GM23248 (cell line): Measurements from ENCODE around the gene NXPH4. TPM values are rescaled to one million over a fixed set of nuclear protein-coding genes. Genes with fewer than 3 reads are reported as not detected.
A peak's percentile ranks its signal among the peaks of the same experiment; 100 is the strongest.

Experiments
- DNase-seq: peaks from one replicate; pipeline ENCODE4 v3.0.0-alpha.2; 2015
- H2AFZ ChIP-seq: fragments of 200-600 bp; sonication (generic); 2 replicates; pipeline ENCODE4 v1.6.1; 2016; ENCODE audit warnings: antibody characterized with exemption
- H3F3A ChIP-seq: fragments of 200-600 bp; sonication (generic); 2 replicates; pipeline ENCODE4 v1.6.1; 2016; ENCODE audit warnings: mild to moderate bottlenecking, antibody characterized with exemption, mixed run types; ENCODE audit not compliant: insufficient read depth
- H3K27ac ChIP-seq: fragments of 200-600 bp; sonication (generic); 2 replicates; pipeline ENCODE4 v1.5.1; 2016; ENCODE audit warnings: mild to moderate bottlenecking
- H3K27me3 ChIP-seq: fragments of 200-600 bp; sonication (generic); replicated peaks from 2 replicates; pipeline ENCODE4 v1.6.1; 2016; ENCODE audit warnings: mild to moderate bottlenecking; ENCODE audit not compliant: insufficient read depth
- H3K36me3 ChIP-seq: fragments of 200-600 bp; sonication (generic); 2 replicates; pipeline ENCODE4 v1.6.1; 2016; ENCODE audit warnings: low read depth, mild to moderate bottlenecking
- H3K4me1 ChIP-seq: fragments of 200-600 bp; sonication (generic); 2 replicates; pipeline ENCODE4 v1.6.1; 2016; ENCODE audit warnings: mild to moderate bottlenecking; ENCODE audit not compliant: insufficient read depth
- H3K4me2 ChIP-seq: fragments of 200-600 bp; sonication (generic); one replicate; pipeline ENCODE4 v1.6.1; 2016; ENCODE audit warnings: mild to moderate bottlenecking; ENCODE audit not compliant: unreplicated experiment
- H3K4me3 ChIP-seq: fragments of 200-600 bp; sonication (generic); 2 replicates; pipeline ENCODE4 v1.5.1; 2016; ENCODE audit warnings: mild to moderate bottlenecking
- H3K79me2 ChIP-seq: fragments of 200-600 bp; sonication (generic); 2 replicates; pipeline ENCODE4 v1.6.1; 2016; ENCODE audit warnings: mild to moderate bottlenecking; ENCODE audit not compliant: insufficient read depth
- H3K9ac ChIP-seq: fragments of 200-600 bp; sonication (generic); 2 replicates; pipeline ENCODE4 v1.6.1; 2016; ENCODE audit warnings: mild to moderate bottlenecking
- H3K9me2 ChIP-seq: fragments of 200-600 bp; sonication (generic); 2 replicates; pipeline ENCODE4 v1.6.1; 2016; ENCODE audit warnings: mixed run types, mild to moderate bottlenecking, moderate library complexity; ENCODE audit not compliant: insufficient read depth
- H3K9me3 ChIP-seq: fragments of 200-600 bp; sonication (generic); one replicate; pipeline ENCODE4 v1.6.1; 2017; ENCODE audit warnings: low read depth
- H4K20me1 ChIP-seq: fragments of 200-600 bp; sonication (generic); 2 replicates; pipeline ENCODE4 v1.6.0; 2016; ENCODE audit not compliant: insufficient read depth
- EZH2 ChIP-seq: fragments of 200-600 bp; sonication (generic); IDR thresholded peaks from 2 replicates; pipeline ENCODE4 v1.6.1; 2018; ENCODE audit warnings: antibody characterized with exemption, mild to moderate bottlenecking; ENCODE audit not compliant: insufficient read depth, poor library complexity, severe bottlenecking
- EZH2phosphoT487 ChIP-seq: fragments of 200-600 bp; sonication (generic); IDR thresholded peaks from 2 replicates; pipeline ENCODE4 v1.6.1; 2018; ENCODE audit warnings: antibody characterized with exemption, moderate library complexity, mild to moderate bottlenecking, low read depth; ENCODE audit not compliant: insufficient read depth
- WGBS, 2 experiments: methylation state at CpG; one replicate each; pipeline ENCODE4 v1.1.6; 2015 to 2017; ENCODE audit warnings: low lambda C conversion rate in 2 of 2, low coverage in 1 of 2; ENCODE audit errors: missing lambda C conversion rate in 2 of 2; 5-methylcytosine and 5-hydroxymethylcytosine counted together
- in situ Hi-C: fragments of 300-500 bp; cut with MboI; formaldehyde crosslinking; loops from 2 replicates; pipeline ENCODE4 v1.15.0; 2020
- polyA plus RNA-seq: library from polyadenylated mRNA; unstranded; fragments of >200 nt; fragmentation: Nextera tagmentation; extraction: Ambion mirVana; gene quantifications from 2 replicates; pipeline ENCODE4 v1.2.1, GENCODE V29; 2016
- total RNA-seq: library from RNA; depleted of rRNA; stranded (reverse); fragments of >200 nt; shearing (Covaris generic); gene quantifications from 2 replicates; pipeline ENCODE4 v1.2.3, GENCODE V29; 2014

NXPH4 gene
- total and polyA plus RNA-seq, 2 experiments from 2014 or later = 5.4 to 5.7 TPM

DNA sequence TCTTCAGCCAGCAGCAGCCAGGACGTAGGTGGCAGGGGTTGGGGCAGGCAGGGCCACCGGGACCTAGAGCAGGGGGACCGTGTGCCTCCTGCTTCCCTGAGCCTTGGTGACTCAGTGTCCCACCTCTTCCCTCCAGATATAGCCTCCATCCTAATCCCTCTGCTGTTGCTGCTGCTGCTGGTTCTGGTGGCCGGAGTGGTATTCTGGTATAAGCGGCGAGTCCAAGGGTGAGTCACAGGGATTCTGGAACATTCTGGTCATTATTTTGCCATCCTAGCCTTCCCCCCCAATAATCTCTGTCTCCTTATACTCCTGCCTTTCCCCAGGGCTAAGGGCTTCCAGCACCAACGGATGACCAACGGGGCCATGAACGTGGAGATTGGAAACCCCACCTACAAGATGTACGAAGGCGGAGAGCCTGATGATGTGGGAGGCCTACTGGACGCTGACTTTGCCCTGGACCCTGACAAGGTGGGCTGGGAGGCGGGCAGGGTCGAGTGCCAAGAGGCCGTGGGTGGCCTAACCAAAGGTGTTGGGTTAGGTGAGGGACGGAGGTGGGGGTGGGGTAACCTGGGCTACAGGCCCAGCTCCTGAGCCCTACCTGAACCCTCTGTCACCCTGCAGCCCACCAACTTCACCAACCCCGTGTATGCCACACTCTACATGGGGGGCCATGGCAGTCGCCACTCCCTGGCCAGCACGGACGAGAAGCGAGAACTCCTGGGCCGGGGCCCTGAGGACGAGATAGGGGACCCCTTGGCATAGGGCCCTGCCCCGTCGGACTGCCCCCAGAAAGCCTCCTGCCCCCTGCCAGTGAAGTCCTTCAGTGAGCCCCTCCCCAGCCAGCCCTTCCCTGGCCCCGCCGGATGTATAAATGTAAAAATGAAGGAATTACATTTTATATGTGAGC lies 4.5 kb upstream of the NXPH4 start:
- Histone ChIP-seq H3K4me3 (no peak overlapping the region), H3K27ac (no peak overlapping the region), H3F3A (peaks cover 74% of the 10 kb centered on the region), H3K79me2 (no peaks in the 10 kb centered on the region), H3K9ac (no peak overlapping the region), H3K4me2 (no peak overlapping the region), H3K9me3 (no peaks in the 10 kb centered on the region), H3K4me1 (no peaks in the 10 kb centered on the region), H3K27me3 (no peaks in the 10 kb centered on the region), H3K9me2 (no peaks in the 10 kb centered on the region), H3K36me3 (peaks cover 24% of the 10 kb centered on the region; the same call in 1 of the 2 replicates), H2AFZ (no peak overlapping the region), H4K20me1 (no peaks in the 10 kb centered on the region)
- peak; percentile 44 for DNase-seq
- TF ChIP-seq EZH2phosphoT487 = no peak
- no peak for TF ChIP-seq EZH2
- in situ Hi-C loops = no loop called here
- 81 to 83% methylated on average over 20 to 27 of the region's 27 CpGs for WGBS, 2 experiments

DNA sequence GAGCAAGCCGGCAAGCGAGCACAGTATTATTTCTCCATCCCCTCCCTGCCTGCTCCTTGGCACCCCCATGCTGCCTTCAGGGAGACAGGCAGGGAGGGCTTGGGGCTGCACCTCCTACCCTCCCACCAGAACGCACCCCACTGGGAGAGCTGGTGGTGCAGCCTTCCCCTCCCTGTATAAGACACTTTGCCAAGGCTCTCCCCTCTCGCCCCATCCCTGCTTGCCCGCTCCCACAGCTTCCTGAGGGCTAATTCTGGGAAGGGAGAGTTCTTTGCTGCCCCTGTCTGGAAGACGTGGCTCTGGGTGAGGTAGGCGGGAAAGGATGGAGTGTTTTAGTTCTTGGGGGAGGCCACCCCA lies 3.9 kb upstream of the NXPH4 start:
- Histone ChIP-seq H3F3A (peaks cover 70% of the 10 kb centered on the region), H3K4me2 (no peak overlapping the region), H3K36me3 (peaks cover 20% of the 10 kb centered on the region; the same call in 1 of the 2 replicates), H3K79me2 (no peaks in the 10 kb centered on the region), H3K9me3 (no peaks in the 10 kb centered on the region), H3K4me3 (no peak overlapping the region), H3K9ac (no peak overlapping the region), H4K20me1 (no peaks in the 10 kb centered on the region), H2AFZ (no peak overlapping the region), H3K9me2 (no peaks in the 10 kb centered on the region), H3K27ac (no peak overlapping the region), H3K27me3 (no peaks in the 10 kb centered on the region), H3K4me1 (no peaks in the 10 kb centered on the region)
- no peak for DNase-seq
- in situ Hi-C loops = no loop called here
- TF ChIP-seq EZH2phosphoT487 (no peak), EZH2 (no peak)
- WGBS, 2 experiments = 83 to 85% methylated on average over 7 of the region's 7 CpGs

DNA sequence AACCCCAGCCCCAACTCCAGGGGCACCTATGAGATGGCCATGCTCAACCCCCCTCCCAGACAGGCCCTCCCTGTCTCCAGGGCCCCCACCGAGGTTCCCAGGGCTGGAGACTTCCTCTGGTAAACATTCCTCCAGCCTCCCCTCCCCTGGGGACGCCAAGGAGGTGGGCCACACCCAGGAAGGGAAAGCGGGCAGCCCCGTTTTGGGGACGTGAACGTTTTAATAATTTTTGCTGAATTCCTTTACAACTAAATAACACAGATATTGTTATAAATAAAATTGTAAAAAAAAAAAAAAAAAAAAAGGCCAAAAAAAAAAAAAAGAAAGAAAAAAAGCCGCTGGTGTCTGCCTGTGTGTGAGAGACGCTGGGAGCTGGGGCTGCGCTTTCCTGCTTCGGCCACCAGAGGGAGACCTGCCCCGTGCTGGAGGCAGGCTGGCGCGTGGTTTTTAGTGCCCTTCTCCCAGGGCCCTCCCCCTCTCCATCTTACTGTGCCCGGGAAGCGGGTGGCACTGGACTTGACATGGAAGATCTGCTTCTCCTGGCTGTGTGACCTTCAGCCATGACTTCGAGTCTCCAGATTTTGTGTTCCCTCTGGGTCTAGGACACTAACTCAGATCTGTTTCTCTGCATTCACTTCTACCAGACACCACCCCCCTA lies 3.4 kb upstream of the NXPH4 start:
- TF ChIP-seq EZH2 = no peak
- in situ Hi-C loops = no loop called here
- Histone ChIP-seq H3K27ac (peak overlapping the region; percentile 6; the same call in 1 of the 2 replicates), H3K4me3 (no peak overlapping the region), H4K20me1 (no peaks in the 10 kb centered on the region), H3K9me2 (no peaks in the 10 kb centered on the region), H3K36me3 (peaks cover 16% of the 10 kb centered on the region; the same call in 1 of the 2 replicates), H3K27me3 (no peaks in the 10 kb centered on the region), H3F3A (peaks cover 65% of the 10 kb centered on the region), H3K9ac (no peak overlapping the region), H3K9me3 (no peaks in the 10 kb centered on the region), H3K79me2 (no peaks in the 10 kb centered on the region), H3K4me1 (no peaks in the 10 kb centered on the region), H3K4me2 (no peak overlapping the region), H2AFZ (no peak overlapping the region)
- WGBS, 2 experiments = 15% methylated on average over 15 to 16 of the region's 16 CpGs
- peak; percentile 90 for DNase-seq

DNA sequence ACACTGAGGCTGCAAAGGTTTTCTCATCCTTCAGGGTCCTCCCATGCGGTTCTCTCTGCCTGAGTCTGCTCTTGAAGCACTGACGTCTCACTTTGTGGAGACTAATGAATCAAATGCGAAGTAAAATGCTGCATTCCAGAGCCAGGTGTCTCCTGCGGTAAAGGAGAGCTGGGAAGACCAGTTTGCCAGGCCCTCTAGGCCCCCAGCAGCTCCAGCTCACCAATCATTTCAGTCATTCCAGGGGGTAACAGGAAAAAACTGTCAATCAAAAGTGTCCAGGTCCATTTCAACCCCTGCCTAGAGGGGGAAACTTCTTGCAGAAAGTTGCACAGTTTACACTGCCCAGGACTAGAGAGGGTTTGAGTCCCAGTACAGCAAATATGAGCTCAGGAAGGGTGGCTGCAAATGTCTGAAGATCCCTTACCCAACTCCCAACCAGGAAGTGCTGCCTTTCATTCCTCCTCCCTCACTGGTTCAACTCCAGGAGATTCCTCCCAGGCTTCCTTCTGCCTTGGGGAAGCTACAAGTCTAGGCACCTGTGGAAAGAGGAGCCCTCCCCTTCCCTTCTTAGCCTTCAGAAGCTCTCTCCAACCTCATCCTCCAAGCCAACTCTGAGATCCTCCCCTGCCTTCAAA lies 2.7 kb upstream of the NXPH4 start:
- Histone ChIP-seq H3K4me1 (peaks cover 5% of the 10 kb centered on the region; the same call in 1 of the 2 replicates), H3K9ac (no peak overlapping the region), H3K4me2 (no peak overlapping the region), H3K79me2 (no peaks in the 10 kb centered on the region), H3K27ac (peak overlapping the region; percentile 6; the same call in 1 of the 2 replicates), H3F3A (peaks cover 66% of the 10 kb centered on the region), H3K36me3 (peaks cover 16% of the 10 kb centered on the region; the same call in 1 of the 2 replicates), H3K9me2 (no peaks in the 10 kb centered on the region), H3K9me3 (no peaks in the 10 kb centered on the region), H3K27me3 (no peaks in the 10 kb centered on the region), H3K4me3 (no peak overlapping the region), H2AFZ (no peak overlapping the region), H4K20me1 (no peaks in the 10 kb centered on the region)
- 76 to 80% methylated on average over 4 of the region's 4 CpGs for WGBS, 2 experiments
- in situ Hi-C loops = no loop called here
- no peak for TF ChIP-seq EZH2phosphoT487
- TF ChIP-seq EZH2 = no peak
- peak; percentile 32 for DNase-seq
